ENCODE measurements around the gene SEMA7A. TPM values are rescaled to one million over a fixed set of nuclear protein-coding genes. Genes with fewer than 3 reads are reported as not detected.
A peak's percentile ranks its signal among the peaks of the same experiment; 100 is the strongest.

SEMA7A gene
- total and polyA plus RNA-seq, 9 of the 15 experiments (the other 6 are each of a cell fraction or from before 2014, with no cell fraction given), result 0.04 to 8.2 (median 5.4) TPM; not detected in 1

DNA sequence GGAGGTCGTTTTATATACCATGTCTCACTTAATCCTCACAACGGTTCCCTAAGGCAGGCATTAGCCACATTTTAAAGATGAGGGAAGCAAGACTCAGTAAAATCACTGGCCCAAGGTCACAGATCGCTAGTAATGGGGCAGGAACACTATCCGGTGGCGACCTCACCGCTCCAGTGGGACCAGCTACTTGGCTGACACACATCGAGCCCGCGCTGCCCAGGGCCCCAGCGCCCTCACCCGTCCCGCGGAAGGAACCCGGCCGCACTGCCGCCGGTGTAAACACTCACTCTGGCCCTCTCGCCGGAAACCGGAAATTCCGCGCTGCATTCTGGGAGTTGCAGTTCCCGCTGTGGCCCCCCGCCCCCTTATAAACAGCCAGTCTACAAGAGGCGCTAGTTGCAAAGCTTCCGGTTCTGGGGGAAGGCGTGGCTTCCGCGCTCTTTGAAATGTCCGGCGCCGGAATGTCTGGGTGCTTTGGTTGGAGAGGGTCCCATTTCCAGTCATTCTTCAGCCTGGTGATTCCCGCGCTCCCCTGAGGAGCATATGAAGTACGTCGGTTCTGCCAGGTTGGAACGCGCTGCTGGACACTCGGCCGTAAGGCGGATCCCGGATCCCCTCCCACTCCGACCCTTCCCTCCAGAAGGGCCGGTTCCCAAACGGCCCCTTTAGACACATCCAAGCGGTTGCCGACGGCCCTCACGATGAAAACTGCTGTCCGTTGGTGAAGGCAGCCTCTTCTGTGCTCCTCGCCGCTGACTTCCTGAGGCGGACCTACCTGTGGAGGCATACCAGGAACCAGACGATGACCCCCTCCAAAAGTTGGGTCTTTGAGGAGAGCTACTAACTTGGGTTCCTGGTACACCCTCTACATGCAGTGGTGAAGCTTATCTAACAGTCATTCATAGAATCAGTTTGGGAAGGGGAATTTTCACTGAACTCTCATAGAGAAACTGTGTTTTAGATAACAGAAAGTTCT, 27.4 kb upstream of the SEMA7A start, which contains the start of gene UBL7 (continued):
- TF ChIP-seq, protein P1, sequence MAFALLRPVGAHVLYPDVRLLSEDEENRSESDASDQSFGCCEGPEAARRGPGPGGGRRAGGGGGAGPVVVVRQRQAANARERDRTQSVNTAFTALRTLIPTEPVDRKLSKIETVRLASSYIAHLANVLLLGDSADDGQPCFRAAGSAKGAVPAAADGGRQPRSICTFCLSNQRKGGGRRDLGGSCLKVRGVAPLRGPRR (CRISPR knock-in tag; IDR thresholded peaks at IDR 0.05), result no peak
- TF ChIP-seq PML (IDR thresholded peaks at IDR 0.05; ENCODE audit: low read length), result peak; percentile 64
- peak; percentile 10 for TF ChIP-seq ASH1L (IDR thresholded peaks at IDR 0.05; ENCODE audit: borderline replicate concordance, low read depth, partially characterized antibody)
- no peak for TF ChIP-seq CBFA2T3 (IDR thresholded peaks at IDR 0.05)
- no peak for TF ChIP-seq ZC3H4 (CRISPR knock-in tag; IDR thresholded peaks at IDR 0.05; ENCODE audit: borderline replicate concordance)
- TF ChIP-seq, protein P2, sequence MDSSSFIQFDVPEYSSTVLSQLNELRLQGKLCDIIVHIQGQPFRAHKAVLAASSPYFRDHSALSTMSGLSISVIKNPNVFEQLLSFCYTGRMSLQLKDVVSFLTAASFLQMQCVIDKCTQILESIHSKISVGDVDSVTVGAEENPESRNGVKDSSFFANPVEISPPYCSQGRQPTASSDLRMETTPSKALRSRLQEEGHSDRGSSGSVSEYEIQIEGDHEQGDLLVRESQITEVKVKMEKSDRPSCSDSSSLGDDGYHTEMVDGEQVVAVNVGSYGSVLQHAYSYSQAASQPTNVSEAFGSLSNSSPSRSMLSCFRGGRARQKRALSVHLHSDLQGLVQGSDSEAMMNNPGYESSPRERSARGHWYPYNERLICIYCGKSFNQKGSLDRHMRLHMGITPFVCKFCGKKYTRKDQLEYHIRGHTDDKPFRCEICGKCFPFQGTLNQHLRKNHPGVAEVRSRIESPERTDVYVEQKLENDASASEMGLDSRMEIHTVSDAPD (CRISPR knock-in tag; IDR thresholded peaks at IDR 0.05), result no peak
- peak in 2 of 3 experiments; percentile 71 to 88 for TF ChIP-seq YY1 (IDR thresholded peaks at IDR 0.05; ENCODE audit: borderline replicate concordance in 1 of 3, control insufficient read depth in 1 of 3, extremely low read depth in 1 of 3, insufficient read depth in 3 of 3, insufficient read length in 1 of 3, insufficient replicate concordance in 2 of 3, low read depth in 1 of 3, low read length in 2 of 3)
- 0 out of 2 replicates have a peak, but pooled peaks have one; percentile 9 for TF ChIP-seq BRD4 (IDR thresholded peaks at IDR 0.05)
- TF ChIP-seq RBM22 (IDR thresholded peaks at IDR 0.05; ENCODE audit: low read depth, low read length, poor library complexity, severe bottlenecking), result no peak
- no peak for TF ChIP-seq ZNF668 (CRISPR knock-in tag; IDR thresholded peaks at IDR 0.05)
- TF ChIP-seq SRSF3 (IDR thresholded peaks at IDR 0.05; ENCODE audit: insufficient read depth, low read length), result no peak
- peak; percentile 74; the same call in 1 of the 2 replicates for TF ChIP-seq ZEB2 (IDR thresholded peaks at IDR 0.05)
- TF ChIP-seq NR2C1 (IDR thresholded peaks at IDR 0.05), result no peak
- peak; percentile 68 for TF ChIP-seq NR2C1 (tag; IDR thresholded peaks at IDR 0.05)
- TF ChIP-seq ZNF121 (CRISPR knock-in tag; conservative IDR thresholded peaks at IDR 0.05), result no peak
- TF ChIP-seq, protein P3, sequence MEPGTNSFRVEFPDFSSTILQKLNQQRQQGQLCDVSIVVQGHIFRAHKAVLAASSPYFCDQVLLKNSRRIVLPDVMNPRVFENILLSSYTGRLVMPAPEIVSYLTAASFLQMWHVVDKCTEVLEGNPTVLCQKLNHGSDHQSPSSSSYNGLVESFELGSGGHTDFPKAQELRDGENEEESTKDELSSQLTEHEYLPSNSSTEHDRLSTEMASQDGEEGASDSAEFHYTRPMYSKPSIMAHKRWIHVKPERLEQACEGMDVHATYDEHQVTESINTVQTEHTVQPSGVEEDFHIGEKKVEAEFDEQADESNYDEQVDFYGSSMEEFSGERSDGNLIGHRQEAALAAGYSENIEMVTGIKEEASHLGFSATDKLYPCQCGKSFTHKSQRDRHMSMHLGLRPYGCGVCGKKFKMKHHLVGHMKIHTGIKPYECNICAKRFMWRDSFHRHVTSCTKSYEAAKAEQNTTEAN (CRISPR knock-in tag; IDR thresholded peaks at IDR 0.05), result no peak
- no peak for TF ChIP-seq RFX5 (IDR thresholded peaks at IDR 0.05; ENCODE audit: low read depth, low read length)
- no peak for TF ChIP-seq ZNF408 (CRISPR knock-in tag; IDR thresholded peaks at IDR 0.05; ENCODE audit: low read depth)
- TF ChIP-seq NFXL1 (CRISPR knock-in tag; IDR thresholded peaks at IDR 0.05), result no peak
- peak; percentile 80 for TF ChIP-seq GTF2F1 (IDR thresholded peaks at IDR 0.05; ENCODE audit: low read depth, low read length)
- TF ChIP-seq HSF4 (CRISPR knock-in tag; IDR thresholded peaks at IDR 0.05; ENCODE audit: borderline replicate concordance), result no peak
- TF ChIP-seq SP2 (IDR thresholded peaks at IDR 0.05; ENCODE audit: extremely low read depth, low read depth, low read length, poor library complexity, severe bottlenecking), result no peak
- peak; percentile 36; the same call in 1 of the 2 replicates for TF ChIP-seq NCOA6 (IDR thresholded peaks at IDR 0.05)
- TF ChIP-seq TCF3 (CRISPR knock-in tag; IDR thresholded peaks at IDR 0.05), result no peak; the same call in none of the 2 replicates
- TF ChIP-seq CHD2 (IDR thresholded peaks at IDR 0.05; ENCODE audit: low read depth, low read length), result peak; percentile 37; the same call in 1 of the 2 replicates

Measured in K562 (cell line).